Activated CD4-positive, alpha-beta memory T cell treated with anti-CD3 and anti-CD28 coated beads for 36 hours (primary cell): ENCODE measurements around the gene LRRC39. TPM values are rescaled to one million over a fixed set of nuclear protein-coding genes. Genes with fewer than 3 reads are reported as not detected.

Source experiments
- CTCF ChIA-PET: fragments of 350-600 bp; sonication (Branson Sonifier 250); formaldehyde crosslinking; loops from one replicate; lab custom pipeline; 2021; ENCODE audit warnings: antibody characterized with exemption, inconsistent platforms; lab: Charles Lee
- POLR2A ChIA-PET: fragments of 350-600 bp; sonication (Branson Sonifier 250); formaldehyde crosslinking; loops from one replicate; lab custom pipeline; 2021; ENCODE audit warnings: antibody characterized with exemption; lab: Charles Lee
- DNase-seq: peaks from one replicate; pipeline ENCODE4 v3.0.0-alpha.2; 2020
- H3K27ac Mint-ChIP-seq: one replicate; pipeline ENCODE4 v1.8.0; 2021; ENCODE audit warnings: mixed read lengths
- H3K27me3 Mint-ChIP-seq: one replicate; pipeline ENCODE4 v1.8.0; 2021; ENCODE audit warnings: mixed read lengths
- H3K36me3 Mint-ChIP-seq: one replicate; pipeline ENCODE4 v1.8.0; 2021; ENCODE audit warnings: mixed read lengths
- H3K4me1 Mint-ChIP-seq: one replicate; pipeline ENCODE4 v1.8.0; 2021; ENCODE audit warnings: low read depth, mixed read lengths
- H3K4me3 Mint-ChIP-seq: one replicate; pipeline ENCODE4 v1.8.0; 2021; ENCODE audit warnings: mild to moderate bottlenecking, mixed read lengths
- H3K9me3 Mint-ChIP-seq: one replicate; pipeline ENCODE4 v1.8.0; 2021; ENCODE audit warnings: mixed read lengths
- intact Hi-C: fragments of 100-400 bp; cut with micrococcal nuclease; formaldehyde crosslinking; loops from one replicate; pipeline ENCODE4 v1.15.1; 2023
- total RNA-seq, 2 experiments: library from RNA; stranded (reverse); gene quantifications; one replicate each; pipeline ENCODE4 v1.2.3, GENCODE V29; 2021

The LRRC39 gene
- total RNA-seq, 2 experiments from 2014 or later: 0.17 to 0.64 TPM

DNA sequence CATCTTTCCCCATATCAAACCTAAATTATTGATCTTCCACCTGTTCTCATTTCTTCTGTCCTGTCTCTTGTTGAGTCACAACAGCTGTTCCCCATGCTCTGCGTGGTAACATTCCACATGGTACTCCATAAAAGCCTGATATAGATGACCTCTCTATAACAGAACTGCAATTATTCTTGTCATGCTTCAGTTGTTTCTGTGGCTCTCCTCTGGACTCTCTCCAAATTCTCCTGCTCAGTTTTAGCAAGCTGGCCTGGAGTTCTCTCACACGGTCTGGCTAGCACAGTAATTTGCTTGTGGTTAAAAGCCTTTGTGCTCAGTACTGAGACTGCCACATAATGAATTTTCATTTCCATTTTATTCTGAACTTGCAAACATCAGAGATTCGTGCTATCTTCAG is 10.6 kb upstream of the LRRC39 start:
- H3K36me3 Mint-ChIP-seq: peaks cover 9% of the 10 kb centered on the region
- ChIA-PET POLR2A (no interaction called here), CTCF (no interaction called here)
- H3K4me1 Mint-ChIP-seq: no peaks in the 10 kb centered on the region
- intact Hi-C loops: no loop called here
- H3K9me3 Mint-ChIP-seq: no peaks in the 10 kb centered on the region
- no peak overlapping the region for H3K4me3 Mint-ChIP-seq
- no peaks in the 10 kb centered on the region for H3K27me3 Mint-ChIP-seq
- DNase-seq: no peak
- H3K27ac Mint-ChIP-seq: no peak overlapping the region

DNA sequence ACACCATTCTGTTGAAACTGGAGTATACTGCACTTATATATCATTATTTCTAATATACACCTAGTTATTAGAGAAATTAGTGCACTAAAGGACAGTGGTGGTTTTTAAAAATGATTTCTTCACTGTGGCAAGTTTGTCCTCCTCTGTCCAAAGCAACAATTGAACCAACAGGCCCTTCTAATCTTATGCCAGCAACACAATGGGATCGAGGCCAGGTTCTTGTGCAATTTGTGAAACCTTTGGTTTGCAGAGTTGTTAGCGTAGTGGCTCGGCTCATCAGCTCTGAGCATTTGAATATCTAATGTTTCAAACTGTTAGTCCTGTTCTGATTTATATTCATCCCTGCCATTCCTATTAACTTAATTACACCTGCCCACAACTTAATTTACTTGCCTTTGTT is 9.9 kb upstream of the LRRC39 start:
- H3K27me3 Mint-ChIP-seq: no peaks in the 10 kb centered on the region
- H3K27ac Mint-ChIP-seq: no peak overlapping the region
- DNase-seq: no peak
- ChIA-PET POLR2A (no interaction called here), CTCF (no interaction called here)
- H3K36me3 Mint-ChIP-seq: peaks cover 9% of the 10 kb centered on the region
- H3K4me3 Mint-ChIP-seq: no peak overlapping the region
- no peaks in the 10 kb centered on the region for H3K4me1 Mint-ChIP-seq
- intact Hi-C loops: no loop called here
- no peaks in the 10 kb centered on the region for H3K9me3 Mint-ChIP-seq

DNA sequence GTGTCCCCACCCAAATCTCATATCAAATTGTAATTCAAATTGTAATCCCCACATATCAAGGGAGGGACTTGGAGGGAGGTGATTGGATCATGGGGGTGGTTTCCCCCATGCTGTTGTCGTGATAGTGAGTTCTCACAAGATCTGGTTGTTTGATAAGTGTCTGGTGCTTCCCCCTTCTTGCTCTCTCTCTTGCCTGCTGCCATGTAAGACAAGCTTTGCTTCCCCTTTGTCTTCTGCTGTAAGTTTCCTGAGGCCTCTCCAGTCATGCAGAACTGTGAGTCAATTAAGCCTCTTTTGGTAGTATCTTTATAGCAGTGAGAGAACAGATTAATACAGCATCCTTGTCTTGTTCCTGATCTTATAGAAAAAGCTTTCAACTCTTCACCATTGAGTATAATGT is 6.5 kb upstream of the LRRC39 start:
- H3K36me3 Mint-ChIP-seq: no peaks in the 10 kb centered on the region
- no peak overlapping the region for H3K4me3 Mint-ChIP-seq
- POLR2A ChIA-PET: no interaction called here
- H3K27me3 Mint-ChIP-seq: no peaks in the 10 kb centered on the region
- DNase-seq: no peak
- H3K9me3 Mint-ChIP-seq: peaks cover 8% of the 10 kb centered on the region
- no peaks in the 10 kb centered on the region for H3K4me1 Mint-ChIP-seq
- CTCF ChIA-PET: no interaction called here
- intact Hi-C loops: no loop called here
- no peak overlapping the region for H3K27ac Mint-ChIP-seq

DNA sequence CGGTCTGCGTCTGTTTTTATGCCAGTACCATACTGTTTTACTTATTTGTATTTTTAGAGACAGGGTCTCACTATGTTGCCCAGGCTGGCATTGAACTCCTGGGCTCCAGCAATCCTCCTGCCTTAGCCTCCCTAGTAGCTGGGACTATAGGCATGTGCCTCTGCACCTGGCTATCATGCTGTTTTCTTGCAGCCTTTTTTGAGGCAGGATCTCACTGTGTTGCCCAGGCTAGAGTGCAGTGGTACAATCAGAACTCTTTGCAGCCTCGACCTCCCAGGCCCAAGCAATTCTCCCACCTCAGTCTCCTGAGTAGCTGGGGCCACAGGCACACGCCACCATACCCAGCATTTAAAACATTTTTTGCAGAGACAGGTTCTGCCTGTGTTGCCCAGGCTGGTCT is 5.3 kb upstream of the LRRC39 start:
- intact Hi-C loops: no loop called here
- Mint-ChIP-seq H3K4me3 (no peak overlapping the region), H3K27ac (no peak overlapping the region), H3K9me3 (peaks cover 8% of the 10 kb centered on the region), H3K27me3 (no peaks in the 10 kb centered on the region), H3K36me3 (no peaks in the 10 kb centered on the region), H3K4me1 (no peaks in the 10 kb centered on the region)
- no peak for DNase-seq
- POLR2A ChIA-PET: interaction anchor here (0.7 kb wide), 1 partner anchor 302 kb away, joined by 3 read pairs; no protein-coding TSS in a partner anchor
- CTCF ChIA-PET: no interaction called here

- no peaks in the 10 kb centered on the region for H3K27me3 Mint-ChIP-seq
- H3K9me3 Mint-ChIP-seq: peaks cover 4% of the 10 kb centered on the region
- H3K36me3 Mint-ChIP-seq: no peaks in the 10 kb centered on the region
- no peak for DNase-seq
- ChIA-PET CTCF (no interaction called here), POLR2A (no interaction called here)
- H3K4me1 Mint-ChIP-seq: no peaks in the 10 kb centered on the region
- H3K4me3 Mint-ChIP-seq: no peak overlapping the region
- no peak overlapping the region for H3K27ac Mint-ChIP-seq
- intact Hi-C loops: no loop called here
These were observed 588 bp downstream of the LRRC39 start for GRCh38 chr1:100177295-100178041.

GRCh38 chr1:100168051-100168450 is 10.0 kb downstream of the LRRC39 start:
- no peak for DNase-seq
- H3K36me3 Mint-ChIP-seq: no peaks in the 10 kb centered on the region
- no peaks in the 10 kb centered on the region for H3K27me3 Mint-ChIP-seq
- H3K4me1 Mint-ChIP-seq: no peaks in the 10 kb centered on the region
- H3K27ac Mint-ChIP-seq: no peak overlapping the region
- intact Hi-C loops: no loop called here
- no peaks in the 10 kb centered on the region for H3K9me3 Mint-ChIP-seq
- H3K4me3 Mint-ChIP-seq: no peak overlapping the region
- ChIA-PET CTCF (no interaction called here), POLR2A (no interaction called here)

DNA sequence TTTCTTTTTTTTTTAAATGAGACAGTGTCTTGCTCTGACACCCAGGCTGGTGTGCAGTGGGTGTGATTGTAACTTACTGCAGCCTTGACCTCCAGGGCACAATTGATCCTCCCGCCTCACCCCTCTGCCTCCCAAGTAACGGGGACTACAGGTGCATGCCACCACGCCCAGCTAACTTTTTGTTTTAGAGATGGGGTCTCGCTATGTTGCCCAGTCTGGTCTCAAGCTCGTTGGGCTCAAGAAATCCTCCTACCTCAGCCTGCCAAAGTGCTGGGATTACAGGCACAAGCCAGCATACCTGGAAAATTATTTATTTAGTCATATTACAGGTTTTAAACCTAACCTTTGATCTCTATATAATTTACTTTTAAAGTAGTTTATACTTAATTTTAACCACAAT is 13.4 kb downstream of the LRRC39 start:
- no peak overlapping the region for H3K27ac Mint-ChIP-seq
- H3K36me3 Mint-ChIP-seq: no peaks in the 10 kb centered on the region
- intact Hi-C loops: no loop called here
- CTCF ChIA-PET: interaction anchor here (0.7 kb wide), 1 partner anchor 380 kb away, joined by 4 read pairs; no protein-coding TSS in a partner anchor
- no peaks in the 10 kb centered on the region for H3K27me3 Mint-ChIP-seq
- no peaks in the 10 kb centered on the region for H3K4me1 Mint-ChIP-seq
- no peak for DNase-seq
- POLR2A ChIA-PET: no interaction called here
- H3K9me3 Mint-ChIP-seq: no peaks in the 10 kb centered on the region
- H3K4me3 Mint-ChIP-seq: no peak overlapping the region

DNA sequence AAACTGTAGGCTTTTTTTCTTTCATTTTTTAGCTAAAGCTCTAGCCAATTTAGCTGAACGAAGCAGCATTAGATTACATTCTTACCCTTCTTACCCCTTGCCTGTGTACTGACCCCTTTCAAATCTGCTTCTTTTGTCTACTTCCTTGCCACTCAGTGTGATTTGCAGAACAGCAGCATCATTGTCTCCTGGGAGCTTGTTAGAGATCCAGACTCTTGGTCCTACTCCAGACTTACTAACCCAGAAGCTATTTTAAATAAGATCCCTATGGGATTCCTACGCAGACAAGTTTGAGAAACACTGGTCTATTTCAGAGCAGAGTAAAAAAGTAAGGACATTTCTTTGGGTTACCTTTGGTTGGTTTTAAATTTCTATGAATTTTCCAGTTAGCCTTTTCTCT is 13.8 kb downstream of the LRRC39 start:
- Mint-ChIP-seq H3K27me3 (no peaks in the 10 kb centered on the region), H3K9me3 (no peaks in the 10 kb centered on the region), H3K4me3 (no peak overlapping the region), H3K36me3 (no peaks in the 10 kb centered on the region), H3K27ac (no peak overlapping the region), H3K4me1 (no peaks in the 10 kb centered on the region)
- intact Hi-C loops: no loop called here
- ChIA-PET CTCF (interaction anchor here (0.6 to 0.7 kb wide), 3 partner anchors 58 to 379 kb away, joined by 3 to 4 read pairs (median 4); no protein-coding TSS in a partner anchor), POLR2A (no interaction called here)
- DNase-seq: no peak

DNA sequence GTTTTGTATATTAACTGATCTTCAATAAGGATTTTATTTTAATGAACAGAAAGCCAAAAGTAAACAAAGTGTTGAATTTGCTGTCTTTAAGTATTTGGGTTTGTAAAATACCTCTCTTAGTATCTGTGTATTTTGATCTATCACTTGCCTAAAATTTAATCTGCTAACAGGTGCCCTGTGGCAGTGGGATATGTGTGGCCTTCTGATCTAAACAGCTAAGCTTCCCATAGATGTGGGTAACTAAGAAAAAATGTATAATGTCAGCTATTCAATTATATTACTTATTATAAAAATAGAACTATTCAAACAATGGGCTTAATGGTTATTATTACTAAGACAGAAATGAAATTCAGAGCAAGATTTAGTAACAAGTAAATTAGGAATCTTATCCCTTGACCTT is 15.2 kb downstream of the LRRC39 start:
- no peak for DNase-seq
- no peaks in the 10 kb centered on the region for H3K9me3 Mint-ChIP-seq
- intact Hi-C loops: no loop called here
- H3K36me3 Mint-ChIP-seq: no peaks in the 10 kb centered on the region
- no peak overlapping the region for H3K4me3 Mint-ChIP-seq
- ChIA-PET POLR2A (no interaction called here), CTCF (no interaction called here)
- H3K27me3 Mint-ChIP-seq: no peaks in the 10 kb centered on the region
- H3K27ac Mint-ChIP-seq: no peak overlapping the region
- no peaks in the 10 kb centered on the region for H3K4me1 Mint-ChIP-seq

GRCh38 chr1:100152271-100152670 is 25.8 kb downstream of the LRRC39 start:
- ChIA-PET POLR2A (no interaction called here), CTCF (interaction anchor here (0.6 to 1.5 kb wide), 2 partner anchors 304 to 307 kb away, joined by 3 to 4 read pairs; no protein-coding TSS in a partner anchor)
- no peak overlapping the region for H3K4me3 Mint-ChIP-seq
- H3K9me3 Mint-ChIP-seq: no peaks in the 10 kb centered on the region
- DNase-seq: no peak
- H3K27me3 Mint-ChIP-seq: no peaks in the 10 kb centered on the region
- no peak overlapping the region for H3K27ac Mint-ChIP-seq
- H3K36me3 Mint-ChIP-seq: peaks cover 9% of the 10 kb centered on the region
- intact Hi-C loops: no loop called here
- peaks cover 8% of the 10 kb centered on the region for H3K4me1 Mint-ChIP-seq

DNA sequence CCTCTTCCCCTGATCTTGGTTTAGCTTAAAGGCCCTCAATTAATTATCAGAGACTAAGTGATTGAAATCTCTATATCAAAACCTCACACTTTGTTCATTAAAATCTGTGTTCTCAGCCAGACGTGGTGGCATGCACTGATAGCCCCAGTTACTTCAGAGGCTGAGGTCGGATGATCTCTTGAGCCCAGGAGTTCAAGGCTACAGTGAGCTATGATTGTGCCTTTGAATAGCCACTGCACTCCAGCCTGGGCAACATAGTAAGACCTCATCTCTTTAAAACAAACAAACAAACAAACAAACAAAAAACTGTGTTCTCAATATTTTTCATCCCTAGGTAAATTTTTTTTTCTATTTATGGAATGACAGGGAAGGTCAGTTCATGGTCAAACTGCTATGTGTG is 26.4 kb downstream of the LRRC39 start:
- H3K9me3 Mint-ChIP-seq: no peaks in the 10 kb centered on the region

DNA sequence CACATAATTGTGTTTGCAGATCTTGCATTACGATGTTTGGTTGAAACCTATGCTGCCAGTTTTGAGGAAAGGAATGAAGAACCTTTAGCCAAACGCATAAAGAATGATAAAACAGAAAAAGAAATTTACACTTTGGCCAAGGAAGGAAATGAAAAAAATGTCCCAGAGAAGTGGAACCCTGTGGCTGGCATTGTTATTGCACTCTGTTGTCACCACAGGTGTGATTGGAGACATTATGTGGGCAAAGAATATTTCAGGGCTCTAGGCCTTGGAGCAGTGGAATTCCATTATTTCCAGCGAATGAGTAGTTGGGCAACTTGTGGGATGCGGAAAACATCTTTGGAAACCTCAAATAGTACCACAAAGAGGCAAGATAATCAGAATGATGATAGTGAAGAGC is 30.2 kb downstream of the LRRC39 start:
- H3K27me3 Mint-ChIP-seq: no peaks in the 10 kb centered on the region
- H3K4me1 Mint-ChIP-seq: peaks cover 8% of the 10 kb centered on the region
- H3K27ac Mint-ChIP-seq: no peak overlapping the region
- intact Hi-C loops: no loop called here
- CTCF ChIA-PET: interaction anchor here (1.8 kb wide), 1 partner anchor 312 kb away, joined by 6 read pairs; no protein-coding TSS in a partner anchor
- POLR2A ChIA-PET: no interaction called here
- peaks cover 28% of the 10 kb centered on the region for H3K36me3 Mint-ChIP-seq
- H3K9me3 Mint-ChIP-seq: no peaks in the 10 kb centered on the region
- DNase-seq: no peak
- no peak overlapping the region for H3K4me3 Mint-ChIP-seq

More for the DNA sequence above, 26.4 kb downstream of the LRRC39 start:
- DNase-seq: no peak
- ChIA-PET POLR2A (no interaction called here), CTCF (interaction anchor here (1.5 kb wide), 1 partner anchor 308 kb away, joined by 4 read pairs; no protein-coding TSS in a partner anchor)
- H3K4me3 Mint-ChIP-seq: no peak overlapping the region
- H3K4me1 Mint-ChIP-seq: peaks cover 8% of the 10 kb centered on the region
- H3K27ac Mint-ChIP-seq: no peak overlapping the region
- intact Hi-C loops: no loop called here
- peaks cover 10% of the 10 kb centered on the region for H3K36me3 Mint-ChIP-seq
- H3K27me3 Mint-ChIP-seq: no peaks in the 10 kb centered on the region

GRCh38 chr1:100146958-100147357 is 31.1 kb downstream of the LRRC39 start:
- Mint-ChIP-seq H3K4me1 (peaks cover 2% of the 10 kb centered on the region), H3K4me3 (no peak overlapping the region), H3K27me3 (no peaks in the 10 kb centered on the region), H3K9me3 (no peaks in the 10 kb centered on the region), H3K36me3 (peaks cover 33% of the 10 kb centered on the region), H3K27ac (no peak overlapping the region)
- ChIA-PET CTCF (interaction anchor here (1.8 kb wide), 1 partner anchor 313 kb away, joined by 6 read pairs; no protein-coding TSS in a partner anchor), POLR2A (no interaction called here)
- intact Hi-C loops: no loop called here
- DNase-seq: no peak
